GM12872 (cell line): ENCODE measurements around the gene CD101.

Experiments
- CTCF ChIP-seq: IDR thresholded peaks from 3 replicates; pipeline ENCODE4 v1.5.1; 2011; ENCODE audit warnings: low read depth, mild to moderate bottlenecking, low read length, moderate library complexity; ENCODE audit not compliant: insufficient read depth

The CD101 gene

GRCh38 chr1:116961606-116962005, 40.0 kb upstream of the CD101 start:
- TF ChIP-seq CTCF = no peak

- no peak for TF ChIP-seq CTCF
Observed at GRCh38 chr1:116962987-116963639, 38.4 kb upstream of the CD101 start.

GRCh38 chr1:116966791-116967190, 34.8 kb upstream of the CD101 start:
- TF ChIP-seq CTCF = no peak

- TF ChIP-seq CTCF = no peak
Observed at GRCh38 chr1:116968724-116969123, 32.8 kb upstream of the CD101 start.

GRCh38 chr1:116971258-116971860, 30.2 kb upstream of the CD101 start:
- no peak for TF ChIP-seq CTCF

- no peak for TF ChIP-seq CTCF
Observed at GRCh38 chr1:116971965-116972673, 29.4 kb upstream of the CD101 start.

- no peak for TF ChIP-seq CTCF
Observed at GRCh38 chr1:116972674-116973030, 28.9 kb upstream of the CD101 start.
